HEK293 (cell line): ENCODE results near the gene EIF4B.

Source experiments
- CTCF ChIP-seq: fragments of 450-650 bp; formaldehyde crosslinking; IDR thresholded peaks from 2 replicates; pipeline ENCODE4 v1.5.1; 2016; ENCODE audit warnings: missing biosample characterization, missing genetic modification characterization
- KLF10 ChIP-seq: fragments of 450-650 bp; IDR thresholded peaks from 2 replicates; pipeline ENCODE4 v1.5.1; 2018; ENCODE audit warnings: missing biosample characterization, mild to moderate bottlenecking, missing genetic modification characterization
- KLF7 ChIP-seq: fragments of 450-650 bp; formaldehyde crosslinking; IDR thresholded peaks from 2 replicates; pipeline ENCODE4 v1.5.1; 2016; ENCODE audit warnings: missing biosample characterization, missing genetic modification characterization, borderline replicate concordance
- TRIM28 ChIP-seq: IDR thresholded peaks from 2 replicates; pipeline ENCODE4 v1.6.1; 2011; ENCODE audit warnings: low read length, control low read depth, borderline replicate concordance
- ZNF19 ChIP-seq: fragments of 450-650 bp; formaldehyde crosslinking; IDR thresholded peaks from 2 replicates; pipeline ENCODE4; 2016; ENCODE audit warnings: missing biosample characterization, missing genetic modification characterization, low read depth
- ZNF239 ChIP-seq: fragments of 450-650 bp; formaldehyde crosslinking; IDR thresholded peaks from 2 replicates; pipeline ENCODE4 v1.5.1; 2016; ENCODE audit warnings: missing biosample characterization, missing genetic modification characterization
- ZNF354C ChIP-seq: fragments of 450-650 bp; formaldehyde crosslinking; IDR thresholded peaks from 2 replicates; pipeline ENCODE4 v1.5.1; 2016; ENCODE audit warnings: missing biosample characterization, missing genetic modification characterization, low read depth, borderline replicate concordance
- ZNF624 ChIP-seq: fragments of 450-650 bp; formaldehyde crosslinking; IDR thresholded peaks from 2 replicates; pipeline ENCODE4 v1.5.1; 2017; ENCODE audit warnings: missing biosample characterization, missing genetic modification characterization
- ZNF76 ChIP-seq: fragments of 450-650 bp; formaldehyde crosslinking; IDR thresholded peaks from 2 replicates; pipeline ENCODE4; 2016; ENCODE audit warnings: low read depth, missing biosample characterization, missing genetic modification characterization, borderline replicate concordance
- TF ChIP-seq, protein P1 (sequence below): IDR thresholded peaks from 2 replicates; pipeline ENCODE4 v1.6.1; 2011; ENCODE audit warnings: mild to moderate bottlenecking, low read depth, low read length, borderline replicate concordance
- TF ChIP-seq, protein P2 (sequence below): fragments of 450-650 bp; formaldehyde crosslinking; IDR thresholded peaks from 2 replicates; pipeline ENCODE4 v1.5.1; 2016; ENCODE audit warnings: missing biosample characterization, missing genetic modification characterization
- TF ChIP-seq, protein P3 (sequence below): fragments of 450-650 bp; formaldehyde crosslinking; IDR thresholded peaks from 2 replicates; pipeline ENCODE4 v1.5.1; 2016; ENCODE audit warnings: missing biosample characterization, missing genetic modification characterization

DNA sequence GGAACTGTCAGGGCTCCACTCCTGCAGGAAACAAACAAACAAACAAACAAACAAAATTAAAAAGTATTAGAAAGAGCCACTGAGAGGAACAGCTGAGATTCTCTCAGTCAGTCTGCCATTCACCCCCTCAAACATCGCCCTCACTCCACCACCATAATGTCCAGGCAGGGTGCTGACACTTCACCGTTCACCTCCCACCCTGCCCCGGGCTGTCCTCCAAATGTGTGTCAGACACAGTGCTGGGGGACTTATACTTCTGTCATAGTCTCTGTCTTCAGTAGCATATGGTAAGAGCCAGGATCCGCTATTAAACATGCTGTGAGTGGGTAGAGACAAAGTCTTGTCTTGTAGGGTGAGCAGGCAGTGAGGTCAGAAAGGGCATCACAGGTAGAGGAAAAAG, 29.1 kb upstream of the EIF4B start:
- TF ChIP-seq KLF7 (tag by site-specific recombination) (no peak), ZNF76 (tag by site-specific recombination) (no peak), CTCF (tag by site-specific recombination) (no peak), ZNF354C (no peak), TRIM28 (no peak), KLF10 (tag by site-specific recombination) (no peak), ZNF624 (tag by site-specific recombination) (no peak), ZNF239 (no peak), ZNF19 (tag by site-specific recombination) (no peak)
- TF ChIP-seq, protein P1, sequence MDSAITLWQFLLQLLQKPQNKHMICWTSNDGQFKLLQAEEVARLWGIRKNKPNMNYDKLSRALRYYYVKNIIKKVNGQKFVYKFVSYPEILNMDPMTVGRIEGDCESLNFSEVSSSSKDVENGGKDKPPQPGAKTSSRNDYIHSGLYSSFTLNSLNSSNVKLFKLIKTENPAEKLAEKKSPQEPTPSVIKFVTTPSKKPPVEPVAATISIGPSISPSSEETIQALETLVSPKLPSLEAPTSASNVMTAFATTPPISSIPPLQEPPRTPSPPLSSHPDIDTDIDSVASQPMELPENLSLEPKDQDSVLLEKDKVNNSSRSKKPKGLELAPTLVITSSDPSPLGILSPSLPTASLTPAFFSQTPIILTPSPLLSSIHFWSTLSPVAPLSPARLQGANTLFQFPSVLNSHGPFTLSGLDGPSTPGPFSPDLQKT, result no peak
- TF ChIP-seq, protein P2, sequence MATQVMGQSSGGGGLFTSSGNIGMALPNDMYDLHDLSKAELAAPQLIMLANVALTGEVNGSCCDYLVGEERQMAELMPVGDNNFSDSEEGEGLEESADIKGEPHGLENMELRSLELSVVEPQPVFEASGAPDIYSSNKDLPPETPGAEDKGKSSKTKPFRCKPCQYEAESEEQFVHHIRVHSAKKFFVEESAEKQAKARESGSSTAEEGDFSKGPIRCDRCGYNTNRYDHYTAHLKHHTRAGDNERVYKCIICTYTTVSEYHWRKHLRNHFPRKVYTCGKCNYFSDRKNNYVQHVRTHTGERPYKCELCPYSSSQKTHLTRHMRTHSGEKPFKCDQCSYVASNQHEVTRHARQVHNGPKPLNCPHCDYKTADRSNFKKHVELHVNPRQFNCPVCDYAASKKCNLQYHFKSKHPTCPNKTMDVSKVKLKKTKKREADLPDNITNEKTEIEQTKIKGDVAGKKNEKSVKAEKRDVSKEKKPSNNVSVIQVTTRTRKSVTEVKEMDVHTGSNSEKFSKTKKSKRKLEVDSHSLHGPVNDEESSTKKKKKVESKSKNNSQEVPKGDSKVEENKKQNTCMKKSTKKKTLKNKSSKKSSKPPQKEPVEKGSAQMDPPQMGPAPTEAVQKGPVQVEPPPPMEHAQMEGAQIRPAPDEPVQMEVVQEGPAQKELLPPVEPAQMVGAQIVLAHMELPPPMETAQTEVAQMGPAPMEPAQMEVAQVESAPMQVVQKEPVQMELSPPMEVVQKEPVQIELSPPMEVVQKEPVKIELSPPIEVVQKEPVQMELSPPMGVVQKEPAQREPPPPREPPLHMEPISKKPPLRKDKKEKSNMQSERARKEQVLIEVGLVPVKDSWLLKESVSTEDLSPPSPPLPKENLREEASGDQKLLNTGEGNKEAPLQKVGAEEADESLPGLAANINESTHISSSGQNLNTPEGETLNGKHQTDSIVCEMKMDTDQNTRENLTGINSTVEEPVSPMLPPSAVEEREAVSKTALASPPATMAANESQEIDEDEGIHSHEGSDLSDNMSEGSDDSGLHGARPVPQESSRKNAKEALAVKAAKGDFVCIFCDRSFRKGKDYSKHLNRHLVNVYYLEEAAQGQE (tag by site-specific recombination), result no peak
- TF ChIP-seq, protein P3, sequence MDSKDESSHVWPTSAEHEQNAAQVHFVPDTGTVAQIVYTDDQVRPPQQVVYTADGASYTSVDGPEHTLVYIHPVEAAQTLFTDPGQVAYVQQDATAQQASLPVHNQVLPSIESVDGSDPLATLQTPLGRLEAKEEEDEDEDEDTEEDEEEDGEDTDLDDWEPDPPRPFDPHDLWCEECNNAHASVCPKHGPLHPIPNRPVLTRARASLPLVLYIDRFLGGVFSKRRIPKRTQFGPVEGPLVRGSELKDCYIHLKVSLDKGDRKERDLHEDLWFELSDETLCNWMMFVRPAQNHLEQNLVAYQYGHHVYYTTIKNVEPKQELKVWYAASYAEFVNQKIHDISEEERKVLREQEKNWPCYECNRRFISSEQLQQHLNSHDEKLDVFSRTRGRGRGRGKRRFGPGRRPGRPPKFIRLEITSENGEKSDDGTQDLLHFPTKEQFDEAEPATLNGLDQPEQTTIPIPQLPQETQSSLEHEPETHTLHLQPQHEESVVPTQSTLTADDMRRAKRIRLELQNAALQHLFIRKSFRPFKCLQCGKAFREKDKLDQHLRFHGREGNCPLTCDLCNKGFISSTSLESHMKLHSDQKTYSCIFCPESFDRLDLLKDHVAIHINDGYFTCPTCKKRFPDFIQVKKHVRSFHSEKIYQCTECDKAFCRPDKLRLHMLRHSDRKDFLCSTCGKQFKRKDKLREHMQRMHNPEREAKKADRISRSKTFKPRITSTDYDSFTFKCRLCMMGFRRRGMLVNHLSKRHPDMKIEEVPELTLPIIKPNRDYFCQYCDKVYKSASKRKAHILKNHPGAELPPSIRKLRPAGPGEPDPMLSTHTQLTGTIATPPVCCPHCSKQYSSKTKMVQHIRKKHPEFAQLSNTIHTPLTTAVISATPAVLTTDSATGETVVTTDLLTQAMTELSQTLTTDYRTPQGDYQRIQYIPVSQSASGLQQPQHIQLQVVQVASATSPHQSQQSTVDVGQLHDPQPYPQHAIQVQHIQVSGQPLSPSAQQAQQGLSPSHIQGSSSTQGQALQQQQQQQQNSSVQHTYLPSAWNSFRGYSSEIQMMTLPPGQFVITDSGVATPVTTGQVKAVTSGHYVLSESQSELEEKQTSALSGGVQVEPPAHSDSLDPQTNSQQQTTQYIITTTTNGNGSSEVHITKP (tag by site-specific recombination), result no peak
